B cell (primary cell): ENCODE measurements around the gene MED27.

ENCODE experiments used
- CTCF ChIP-seq: fragments of 200-600 bp; IDR thresholded peaks from one replicate; pipeline ENCODE4 v1.8.0; 2022; ENCODE audit warnings: antibody characterized with exemption, mild to moderate bottlenecking
- EZH2 ChIP-seq: IDR thresholded peaks from 2 replicates; pipeline ENCODE4 v1.6.1; 2012; ENCODE audit warnings: borderline replicate concordance, low read depth, mild to moderate bottlenecking, moderate library complexity, low read length; ENCODE audit not compliant: insufficient read depth, poor library complexity, severe bottlenecking

- TF ChIP-seq EZH2 (no peak), CTCF (no peak)
Measured at GRCh38 chr9:132116583-132116982, 36.9 kb upstream of the MED27 start.
